GM19324 (cell line): Measurements from ENCODE around the gene OPRL1.

Experiments
- ATAC-seq: cut with Tn5 transposase; IDR thresholded peaks from one replicate; pipeline ENCODE4 v1.9.1; 2021; ENCODE audit warnings: mild to moderate bottlenecking, moderate library complexity; ENCODE audit not compliant: unreplicated experiment, low FRiP score

The OPRL1 gene

DNA sequence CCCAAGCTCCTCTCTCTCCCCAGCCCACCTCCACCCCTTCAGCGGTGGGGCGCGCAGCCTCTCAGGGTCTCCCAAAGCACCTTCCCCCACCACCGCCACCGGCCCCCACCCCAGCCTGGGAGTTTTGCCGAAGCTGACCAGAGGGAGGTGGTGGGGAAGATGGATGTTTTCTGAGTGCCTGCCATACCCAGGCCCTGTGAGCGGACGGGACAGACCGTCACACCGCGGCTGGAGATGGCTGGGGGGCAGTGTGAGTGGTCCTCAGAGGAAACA, 38.2 kb upstream of the OPRL1 start:
- no peak for ATAC-seq

- ATAC-seq, result no peak
These were observed 37.7 kb upstream of the OPRL1 start for GRCh38 chr20:64042054-64042781.

GRCh38 chr20:64043768-64044167, 36.1 kb upstream of the OPRL1 start:
- no peak for ATAC-seq

- no peak for ATAC-seq
These were observed 35.2 kb upstream of the OPRL1 start for GRCh38 chr20:64044484-64045247.

DNA sequence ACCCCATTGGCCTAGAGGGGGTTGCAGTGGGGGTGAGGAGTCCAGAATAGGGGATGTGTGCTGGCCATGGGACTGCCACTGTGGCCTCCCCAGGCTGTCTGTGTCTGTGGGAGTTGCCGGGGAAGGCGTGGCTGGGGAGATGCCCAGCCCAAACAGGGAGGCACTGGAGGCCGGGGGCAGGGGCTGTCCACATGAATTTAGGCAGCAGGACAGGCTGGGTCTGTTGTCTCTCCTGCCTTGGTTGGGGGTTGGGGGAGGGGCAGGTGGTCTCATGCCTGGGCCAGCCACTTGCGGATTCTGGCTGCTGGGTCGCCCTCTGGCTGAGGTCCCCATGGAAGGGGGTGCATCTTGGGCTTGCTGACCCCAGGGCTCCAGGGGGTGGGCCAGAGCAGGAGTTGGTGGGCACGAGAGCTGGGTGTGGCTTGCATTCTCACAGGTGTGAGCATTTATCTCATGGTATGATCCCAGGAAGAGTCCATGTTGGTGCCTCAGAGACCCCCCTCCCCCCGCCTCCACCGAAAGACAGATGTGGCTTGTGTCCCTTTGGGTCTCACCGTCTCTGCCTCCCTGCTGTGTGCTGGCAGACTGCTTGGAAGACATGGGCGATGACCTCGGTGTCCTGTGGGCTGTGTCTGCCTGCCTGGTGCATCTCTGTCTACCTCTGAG, 34.4 kb upstream of the OPRL1 start:
- ATAC-seq, result no peak

DNA sequence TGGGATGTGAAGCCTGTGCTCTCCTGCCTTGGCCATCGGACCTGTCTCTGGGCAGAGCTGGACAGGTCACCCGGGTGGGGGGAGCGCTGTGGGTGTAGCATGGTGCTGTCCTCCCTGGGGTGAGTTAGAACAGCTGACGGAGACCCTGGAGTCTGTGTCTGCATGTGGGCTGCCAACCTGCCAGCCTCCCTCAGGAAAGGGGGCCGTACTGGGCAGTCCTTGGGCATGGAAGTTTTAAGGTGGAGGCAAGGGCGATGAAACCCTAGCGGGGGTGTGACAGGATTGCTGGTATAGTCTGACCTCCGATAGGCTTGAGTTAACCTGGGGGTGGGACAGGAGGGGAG, 32.9 kb upstream of the OPRL1 start:
- no peak for ATAC-seq

DNA sequence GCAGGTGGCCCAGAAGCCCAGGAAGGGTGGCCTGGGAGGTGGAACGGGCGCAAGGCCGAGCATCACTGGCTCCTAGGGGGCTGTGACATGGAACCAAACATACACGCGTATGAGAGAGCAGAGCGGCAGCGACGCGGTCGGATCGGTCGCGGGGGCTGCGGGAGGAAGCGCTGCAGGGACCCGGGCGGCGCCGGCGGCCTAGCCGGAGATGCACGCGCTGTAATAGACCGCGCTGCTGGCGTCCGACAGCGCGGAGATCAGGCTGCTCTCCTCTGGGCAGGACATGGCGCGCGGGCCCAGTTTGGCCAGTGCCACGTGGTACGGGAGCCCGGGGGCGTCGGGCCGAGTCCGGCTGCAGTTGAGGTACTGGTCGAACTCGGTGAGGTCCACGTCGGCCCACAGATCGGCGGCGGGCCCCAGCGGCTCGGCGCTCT, 31.9 kb upstream of the OPRL1 start:
- ATAC-seq, result no peak

DNA sequence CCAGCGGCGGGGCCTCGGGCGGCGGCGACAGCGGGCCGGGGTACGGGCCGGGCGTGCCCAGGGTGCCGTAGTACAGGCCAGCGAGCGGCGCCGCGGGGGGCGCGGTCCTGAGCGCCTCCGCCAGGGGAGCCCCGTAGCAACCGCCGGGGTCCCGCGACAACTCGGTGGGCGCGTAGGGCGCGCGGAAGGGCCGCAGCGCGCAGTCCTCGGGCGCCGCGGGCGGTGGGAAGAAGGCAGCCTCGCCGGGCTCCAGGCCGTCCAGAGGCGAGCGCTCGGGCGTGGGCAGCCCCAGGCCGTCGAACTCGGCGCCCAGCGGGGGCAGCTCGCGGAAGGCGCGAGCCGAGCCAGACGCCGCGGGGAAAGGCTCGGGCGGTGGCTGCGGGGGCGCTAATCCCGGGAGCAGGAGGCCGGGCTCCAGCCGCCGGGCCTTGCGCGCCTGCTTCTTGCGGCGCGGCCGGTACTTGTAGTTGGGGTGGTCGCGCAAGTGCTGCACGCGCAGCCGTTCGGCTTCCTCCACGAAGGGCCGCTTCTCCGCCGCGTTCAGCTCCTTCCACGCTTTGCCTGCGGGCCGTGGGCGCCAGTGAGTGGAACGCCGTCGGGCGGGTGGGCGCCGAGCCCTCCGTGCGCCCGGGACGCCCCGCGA, 31.4 kb upstream of the OPRL1 start:
- ATAC-seq, result no peak

DNA sequence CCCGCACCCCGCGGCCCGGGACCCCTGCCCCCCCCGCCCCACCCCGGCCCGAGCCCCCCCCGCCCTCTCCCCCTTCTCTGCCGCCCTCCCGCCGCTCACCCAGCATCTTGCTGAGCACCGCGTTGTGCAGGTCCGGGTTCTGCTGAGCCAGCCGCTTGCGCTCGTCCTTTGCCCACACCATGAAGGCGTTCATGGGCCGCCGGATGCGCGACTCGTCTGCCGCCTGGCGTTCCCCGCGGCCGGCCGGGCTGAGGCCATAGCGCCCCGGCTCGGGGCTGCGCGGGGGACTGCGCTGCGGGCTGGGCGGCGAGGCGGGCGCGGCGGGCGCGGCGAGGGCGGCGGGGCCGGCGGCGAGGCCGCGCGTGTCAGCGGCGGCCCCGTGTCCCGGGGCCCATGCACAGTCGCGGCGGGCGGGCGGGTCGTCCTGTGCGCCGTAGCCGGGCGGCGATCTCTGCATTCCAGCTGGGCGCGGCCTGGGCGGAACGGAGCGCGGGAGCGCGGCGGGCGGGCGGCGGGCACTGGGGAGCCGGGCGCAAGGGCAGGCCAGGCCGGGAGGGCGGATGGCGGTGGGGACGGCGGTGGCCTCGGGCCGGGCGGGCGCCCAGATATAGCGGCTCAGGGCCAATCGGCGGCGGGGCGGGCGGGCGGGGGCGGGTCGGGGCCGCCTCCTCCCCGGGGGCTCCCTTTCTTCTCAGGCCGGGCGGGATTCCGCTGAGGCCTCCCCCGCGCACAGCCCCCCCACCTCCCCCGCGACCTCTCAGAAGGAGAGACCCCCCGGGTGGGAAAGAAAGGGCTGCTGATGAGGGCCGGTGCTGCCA, 30.6 kb upstream of the OPRL1 start, which contains the start of gene SOX18:
Gene SOX18 (minus strand): TSS at position 580 of the 818 bp plus-strand sequence. CDS start 123 bp downstream, at position 457.
- no peak for ATAC-seq

DNA sequence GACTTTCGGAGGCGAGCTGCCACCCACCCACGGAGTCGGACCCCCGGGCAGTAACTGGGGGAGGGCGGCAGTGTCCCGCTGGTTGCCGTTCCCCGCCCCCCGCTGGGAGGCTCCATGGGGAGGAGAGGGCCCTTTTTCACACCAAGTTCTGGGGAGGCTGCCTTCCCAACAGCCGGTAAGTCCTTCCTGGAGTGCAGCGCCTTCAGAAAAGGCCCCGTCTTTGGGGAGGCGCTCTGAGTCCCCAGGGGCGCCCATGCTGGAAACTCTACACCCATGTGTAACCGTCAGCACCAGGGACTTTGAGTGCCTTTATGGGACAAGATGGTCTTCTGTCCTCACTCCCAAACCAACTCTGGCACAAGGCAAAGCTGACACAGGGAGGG, 30.0 kb upstream of the OPRL1 start:
- ATAC-seq, result no peak

DNA sequence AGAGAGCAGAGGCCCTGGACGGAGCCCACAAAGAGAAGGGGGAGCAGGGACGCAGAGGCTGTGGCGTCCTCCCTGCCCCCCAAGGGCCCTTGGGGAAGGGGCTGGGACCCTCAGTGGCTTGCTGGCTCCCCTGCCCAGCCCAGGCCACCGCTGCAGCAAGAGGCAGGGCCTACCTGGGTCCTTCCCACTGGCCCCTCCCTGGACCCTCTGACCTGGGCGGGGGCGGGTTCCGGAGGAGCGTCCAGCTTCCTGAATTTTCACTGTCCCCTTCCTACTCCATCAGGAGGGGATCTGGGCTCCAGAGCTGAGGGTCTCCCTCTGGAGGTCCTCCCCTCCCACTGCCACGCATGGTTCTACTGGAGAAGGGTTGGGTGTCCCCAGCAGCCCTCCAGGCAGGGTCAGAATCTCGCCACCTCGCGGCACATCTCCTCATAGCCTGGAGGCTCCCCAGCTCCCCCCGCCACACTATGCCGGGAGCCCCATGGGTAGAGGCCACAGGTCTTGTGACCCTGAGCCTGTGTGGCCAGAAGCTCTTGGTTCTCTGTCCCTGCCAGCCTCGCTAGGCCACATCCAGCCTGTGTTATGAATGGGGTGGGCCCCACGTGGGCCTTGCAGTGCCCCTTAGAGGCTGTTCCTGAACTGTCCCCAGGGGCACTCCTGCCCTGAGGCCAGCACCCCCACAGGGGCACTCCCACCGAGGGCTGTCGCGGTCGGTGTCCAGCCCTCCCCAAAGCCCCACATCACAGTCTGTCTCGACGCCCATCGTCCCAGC, 29.4 kb upstream of the OPRL1 start:
- no peak for ATAC-seq

GRCh38 chr20:64051033-64051452, 28.8 kb upstream of the OPRL1 start:
- ATAC-seq, result no peak

- ATAC-seq, result no peak
These were observed 28.1 kb upstream of the OPRL1 start for GRCh38 chr20:64051561-64052325.

GRCh38 chr20:64052326-64052722, 27.6 kb upstream of the OPRL1 start:
- ATAC-seq, result no peak

GRCh38 chr20:64052987-64053840, 26.7 kb upstream of the OPRL1 start:
- ATAC-seq, result no peak

- ATAC-seq, result no peak
These were observed 25.8 kb upstream of the OPRL1 start for GRCh38 chr20:64053841-64054661.

DNA sequence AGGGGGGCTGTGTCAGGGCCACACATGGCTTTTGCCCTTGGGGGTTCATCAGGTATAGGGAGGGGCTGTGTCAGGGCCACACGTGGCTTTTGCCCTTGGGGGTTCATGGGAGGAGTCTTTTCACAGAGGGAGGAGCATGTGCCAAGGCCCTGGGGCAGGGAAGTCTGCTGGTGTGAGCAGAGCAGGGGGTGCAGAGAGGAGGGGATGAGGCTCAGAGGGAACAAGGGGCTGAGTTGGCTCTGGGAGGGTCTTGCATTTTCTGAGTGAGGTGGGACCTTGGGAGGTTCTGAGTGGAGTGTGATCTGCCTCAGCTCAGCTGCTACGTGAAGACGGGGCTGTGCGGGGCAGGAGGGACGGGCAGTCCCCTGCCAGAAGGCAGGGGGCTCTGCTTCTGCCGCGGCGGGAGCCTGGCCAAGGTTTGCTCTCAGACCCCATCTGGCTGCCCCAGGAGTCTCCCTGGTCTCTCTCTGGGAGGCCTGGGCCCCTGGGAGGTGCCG, 24.4 kb upstream of the OPRL1 start:
- ATAC-seq, result no peak
